Renal pelvis (tissue), 4 donors: ENCODE measurements around the gene DYRK3. TPM values are rescaled to one million over a fixed set of nuclear protein-coding genes. Genes with fewer than 3 reads are reported as not detected.

ENCODE experiments used
- DNase-seq: peaks from one replicate; pipeline ENCODE4 v3.0.0-alpha.2; 2013
- polyA plus RNA-seq, 3 donors: library from polyadenylated mRNA; unstranded; fragments of 120-200 nt; gene quantifications; one replicate each; pipeline ENCODE4 v1.2.1, GENCODE V29; 2013; ENCODE audit not compliant: insufficient read length in 3 of 3

Gene DYRK3
- polyA plus RNA-seq, 3 donors, result 8.2 to 9.0 (median 8.4) TPM

- DNase-seq, result no peak
Measured at GRCh38 chr1:206681359-206681758, 46.0 kb downstream of the DYRK3 start.

GRCh38 chr1:206682111-206682510 lies 46.8 kb downstream of the DYRK3 start:
- no peak for DNase-seq

GRCh38 chr1:206683313-206683712 lies 48.0 kb downstream of the DYRK3 start:
- DNase-seq, result no peak

GRCh38 chr1:206684003-206684402 lies 48.7 kb downstream of the DYRK3 start:
- no peak for DNase-seq

- no peak for DNase-seq
Measured at GRCh38 chr1:206684478-206685333, 49.4 kb downstream of the DYRK3 start, which contains the start of gene MAPKAPK2. Gene MAPKAPK2 (plus strand): TSS chr1:206684905. CDS start chr1:206685230, 325 bp downstream.

- DNase-seq, result no peak
Measured at GRCh38 chr1:206685334-206685768, 50.0 kb downstream of the DYRK3 start.

GRCh38 chr1:206685769-206686477 lies 50.6 kb downstream of the DYRK3 start:
- no peak for DNase-seq

GRCh38 chr1:206686478-206687249 lies 51.3 kb downstream of the DYRK3 start:
- no peak for DNase-seq

- DNase-seq, result no peak
Measured at GRCh38 chr1:206687251-206687914, 52.0 kb downstream of the DYRK3 start.

- DNase-seq, result no peak
Measured at GRCh38 chr1:206687915-206688442, 52.6 kb downstream of the DYRK3 start.

GRCh38 chr1:206690516-206690915 lies 55.2 kb downstream of the DYRK3 start:
- no peak for DNase-seq

- no peak for DNase-seq
Measured at GRCh38 chr1:206691604-206692003, 56.3 kb downstream of the DYRK3 start.

- no peak for DNase-seq
Measured at GRCh38 chr1:206693029-206693428, 57.7 kb downstream of the DYRK3 start.

- DNase-seq, result no peak
Measured at GRCh38 chr1:206693592-206693991, 58.3 kb downstream of the DYRK3 start.

- no peak for DNase-seq
Measured at GRCh38 chr1:206694171-206695124, 59.1 kb downstream of the DYRK3 start.

GRCh38 chr1:206695733-206696132 lies 60.4 kb downstream of the DYRK3 start:
- DNase-seq, result no peak

GRCh38 chr1:206696812-206697585 lies 61.7 kb downstream of the DYRK3 start:
- no peak for DNase-seq

GRCh38 chr1:206698011-206698410 lies 62.7 kb downstream of the DYRK3 start:
- no peak for DNase-seq
